H1 (cell line): ENCODE data around the gene GPD1.

Experiments
- CBX5 ChIP-seq: fragments of 300-800, 300-1000 bp; sonication (generic); IDR thresholded peaks from 2 replicates; pipeline ENCODE4 v1.7.1; 2016; ENCODE audit warnings: antibody characterized with exemption, low read length, low read depth
- EP300 ChIP-seq, 2 experiments: IDR thresholded peaks; 1 replicate in 1 of 2; 2 replicates in 1 of 2; pipeline ENCODE4 v1.6.1; 2011 to 2012; ENCODE audit warnings: low read depth in 2 of 2, low read length in 2 of 2, mild to moderate bottlenecking in 2 of 2, borderline replicate concordance in 1 of 2, inconsistent platforms in 1 of 2, moderate library complexity in 1 of 2
- EZH2 ChIP-seq: fragments of 200-600 bp; sonication (generic); IDR thresholded peaks from 2 replicates; pipeline ENCODE4 v1.7.1; 2012; ENCODE audit warnings: low read depth, mild to moderate bottlenecking, moderate library complexity, low read length, inconsistent platforms; ENCODE audit not compliant: severe bottlenecking
- POLR2A ChIP-seq, 2 experiments: IDR thresholded peaks; 1 replicate in 1 of 2; 2 replicates in 1 of 2; pipeline ENCODE4 v1.6.1; 2011; ENCODE audit warnings: low read depth in 2 of 2, low read length in 2 of 2, mild to moderate bottlenecking in 2 of 2; ENCODE audit errors: control extremely low read depth in 1 of 2
- POLR2AphosphoS5 ChIP-seq: IDR thresholded peaks from 2 replicates; pipeline ENCODE4 v1.6.1; 2011; ENCODE audit warnings: low read depth, low read length
- RAD21 ChIP-seq, 2 experiments: IDR thresholded peaks in 1 of 2; conservative IDR thresholded peaks in 1 of 2; 2 replicates each; pipeline ENCODE4 v1.6.1; 2011; ENCODE audit warnings: low read depth in 2 of 2, low read length in 2 of 2, improper control_type of control experiment in 1 of 2, inconsistent platforms in 1 of 2, mild to moderate bottlenecking in 1 of 2, moderate library complexity in 1 of 2
- RFX5 ChIP-seq: IDR thresholded peaks from 2 replicates; pipeline ENCODE4 v1.6.1; 2011; ENCODE audit warnings: low read depth, low read length, improper control_type of control experiment, borderline replicate concordance
- SIX5 ChIP-seq: IDR thresholded peaks from 2 replicates; pipeline ENCODE4 v1.6.1; 2011; ENCODE audit warnings: mild to moderate bottlenecking, low read depth, low read length
- TAF1 ChIP-seq: IDR thresholded peaks from 2 replicates; pipeline ENCODE4 v1.6.1; 2011; ENCODE audit warnings: mild to moderate bottlenecking, low read depth, low read length
- TF ChIP-seq, protein P1 (sequence below), 3 experiments: IDR thresholded peaks; 1 replicate in 2 of 3; 2 replicates in 1 of 3; pipeline versions ENCODE4 v1.5.1 to v1.6.1; 2011; ENCODE audit warnings: low read length in 3 of 3, mild to moderate bottlenecking in 3 of 3, inconsistent platforms in 2 of 3, low read depth in 1 of 3, moderate library complexity in 1 of 3; ENCODE audit not compliant: insufficient read depth in 1 of 3; ENCODE audit errors: control extremely low read depth in 1 of 3

DNA sequence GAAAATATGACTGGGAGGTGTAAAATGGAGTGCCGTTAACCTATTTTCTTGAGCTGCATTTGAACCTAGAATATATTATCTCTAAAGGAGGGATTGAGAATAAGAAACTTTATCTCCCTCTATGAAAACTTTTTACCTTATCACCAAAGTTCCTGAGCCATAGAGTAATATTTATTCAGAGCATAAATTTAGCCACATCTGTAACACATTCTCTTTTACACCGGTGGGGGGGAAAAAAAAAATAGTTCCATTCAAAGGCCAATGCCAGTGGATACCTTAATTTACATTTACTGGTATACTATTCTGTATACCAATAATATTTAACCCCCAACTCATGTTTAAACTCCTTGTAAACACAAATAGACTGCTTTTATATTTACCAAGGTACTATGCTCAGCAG, 41.6 kb downstream of the GPD1 start:
- TF ChIP-seq SIX5 (no peak), RAD21 (IDR thresholded peaks at IDR 0.05 in 1 of 2, conservative IDR thresholded peaks at IDR 0.05 in 1 of 2; ENCODE audit: low read depth in 2 of 2, low read length in 2 of 2) (no peak), EP300 (IDR thresholded peaks at IDR 0.05; ENCODE audit: borderline replicate concordance in 1 of 2, low read depth in 2 of 2, low read length in 2 of 2) (no peak), POLR2A (IDR thresholded peaks at IDR 0.05; ENCODE audit: control extremely low read depth in 1 of 2, low read depth in 2 of 2, low read length in 2 of 2) (no peak), RFX5 (no peak), POLR2AphosphoS5 (no peak), EZH2 (no peak), TAF1 (no peak), CBX5 (no peak)
- TF ChIP-seq, protein P1, sequence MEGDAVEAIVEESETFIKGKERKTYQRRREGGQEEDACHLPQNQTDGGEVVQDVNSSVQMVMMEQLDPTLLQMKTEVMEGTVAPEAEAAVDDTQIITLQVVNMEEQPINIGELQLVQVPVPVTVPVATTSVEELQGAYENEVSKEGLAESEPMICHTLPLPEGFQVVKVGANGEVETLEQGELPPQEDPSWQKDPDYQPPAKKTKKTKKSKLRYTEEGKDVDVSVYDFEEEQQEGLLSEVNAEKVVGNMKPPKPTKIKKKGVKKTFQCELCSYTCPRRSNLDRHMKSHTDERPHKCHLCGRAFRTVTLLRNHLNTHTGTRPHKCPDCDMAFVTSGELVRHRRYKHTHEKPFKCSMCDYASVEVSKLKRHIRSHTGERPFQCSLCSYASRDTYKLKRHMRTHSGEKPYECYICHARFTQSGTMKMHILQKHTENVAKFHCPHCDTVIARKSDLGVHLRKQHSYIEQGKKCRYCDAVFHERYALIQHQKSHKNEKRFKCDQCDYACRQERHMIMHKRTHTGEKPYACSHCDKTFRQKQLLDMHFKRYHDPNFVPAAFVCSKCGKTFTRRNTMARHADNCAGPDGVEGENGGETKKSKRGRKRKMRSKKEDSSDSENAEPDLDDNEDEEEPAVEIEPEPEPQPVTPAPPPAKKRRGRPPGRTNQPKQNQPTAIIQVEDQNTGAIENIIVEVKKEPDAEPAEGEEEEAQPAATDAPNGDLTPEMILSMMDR (IDR thresholded peaks at IDR 0.05; ENCODE audit: control extremely low read depth in 1 of 3, insufficient read depth in 1 of 3, low read depth in 1 of 3, low read length in 3 of 3): no peak
